Endothelial cell of umbilical vein (primary cell): ENCODE data around the gene MROH9. TPM values are rescaled to one million over a fixed set of nuclear protein-coding genes. Genes with fewer than 3 reads are reported as not detected.

Source experiments
- BruUV-seq: library from RNA; stranded (reverse); fragments of 400-500 nt; replicated peaks from 2 replicates; lab custom pipeline; 2021; lab: Mats Ljungman, UMichigan
- CTCF ChIA-PET: fragments of 300-600, 350-600 bp; sonication (Branson Sonifier 250); formaldehyde crosslinking; loops from one replicate; lab custom pipeline; 2021; ENCODE audit warnings: antibody characterized with exemption, inconsistent platforms; lab: Charles Lee
- POLR2A ChIA-PET: fragments of 300-600, 350-600 bp; sonication (Branson Sonifier 250); formaldehyde crosslinking; loops from one replicate; lab custom pipeline; 2021; ENCODE audit warnings: antibody characterized with exemption, inconsistent platforms; lab: Charles Lee
- DNase-seq: peaks from one replicate; pipeline ENCODE4 v3.0.0-alpha.2; 2011; ENCODE audit warnings: low read depth, low spot score
- FAIRE-seq: peaks from 2 replicates; lab custom pipeline; 2011; peaks lifted over from hg19 to GRCh38; lab: Jason Lieb, UNC
- H2AFZ ChIP-seq: 2 replicates; pipeline ENCODE4 v1.6.0; 2012; ENCODE audit warnings: low read depth, low read length, control low read depth, inconsistent platforms
- H3K27ac ChIP-seq: 2 replicates; pipeline ENCODE4 v1.5.1; 2011; ENCODE audit warnings: low read depth, mild to moderate bottlenecking, control low read depth, low read length, moderate library complexity; ENCODE audit not compliant: insufficient read depth
- H3K27me3 ChIP-seq, 2 experiments: 2 replicates each; pipeline versions ENCODE4 v1.6.0 to v1.6.1; 2011; ENCODE audit warnings: low read length in 2 of 2, mixed read lengths in 1 of 2; ENCODE audit not compliant: control insufficient read depth in 2 of 2, insufficient read depth in 2 of 2
- H3K36me3 ChIP-seq, 2 experiments: 2 replicates in 1 of 2; 3 replicates in 1 of 2; pipeline ENCODE4 v1.5.1; 2011; ENCODE audit warnings: low read length in 2 of 2, mild to moderate bottlenecking in 1 of 2, moderate library complexity in 1 of 2; ENCODE audit not compliant: control insufficient read depth in 2 of 2, insufficient read depth in 2 of 2; ENCODE audit errors: extremely low read depth in 1 of 2
- H3K4me1 ChIP-seq: 3 replicates; pipeline ENCODE4 v1.5.1; 2011; ENCODE audit warnings: mild to moderate bottlenecking, low read length; ENCODE audit not compliant: control insufficient read depth, insufficient read depth; ENCODE audit errors: extremely low read depth
- H3K4me2 ChIP-seq: 2 replicates; pipeline ENCODE4 v1.6.1; 2011; ENCODE audit warnings: low read length, control low read depth, mixed read lengths; ENCODE audit not compliant: insufficient read depth
- H3K4me3 ChIP-seq, 3 experiments: fragments of 200-600 bp in 1 of 3; sonication (generic), shearing (Covaris generic) in 1 of 3; replicated peaks in 1 of 3; 2 replicates each; pipeline ENCODE4 v1.5.1; 2011 to 2016; ENCODE audit warnings: control low read depth in 3 of 3, low read length in 3 of 3, mild to moderate bottlenecking in 2 of 3, inconsistent platforms in 1 of 3, low read depth in 1 of 3, moderate library complexity in 1 of 3; ENCODE audit not compliant: insufficient read depth in 1 of 3
- H3K79me2 ChIP-seq: 2 replicates; pipeline ENCODE4 v1.6.0; 2012; ENCODE audit warnings: low read length, inconsistent platforms; ENCODE audit not compliant: control insufficient read depth, insufficient read depth
- H3K9ac ChIP-seq: replicated peaks from 2 replicates; pipeline ENCODE3; 2011; ENCODE audit warnings: low read length, control low read depth; ENCODE audit not compliant: insufficient read depth; ENCODE audit errors: extremely low read depth
- H3K9me1 ChIP-seq: replicated peaks from 3 replicates; pipeline ENCODE4 v1.6.0; 2011; ENCODE audit warnings: mild to moderate bottlenecking, low read length; ENCODE audit not compliant: control insufficient read depth, insufficient read depth; ENCODE audit errors: extremely low read depth
- H3K9me3 ChIP-seq: replicated peaks from 2 replicates; pipeline ENCODE4 v1.5.1; 2012; ENCODE audit warnings: low read length, inconsistent platforms; ENCODE audit not compliant: control insufficient read depth, insufficient read depth
- H4K20me1 ChIP-seq: replicated peaks from 2 replicates; pipeline ENCODE3; 2011; ENCODE audit warnings: mild to moderate bottlenecking, low read length; ENCODE audit not compliant: control insufficient read depth, insufficient read depth; ENCODE audit errors: extremely low read depth
- CTCF ChIP-seq, 2 donors: IDR thresholded peaks; 1 replicate in 1 of 2; 2 replicates in 1 of 2; pipeline ENCODE4 v1.5.1; 2011; ENCODE audit warnings: low read length in 2 of 2, mild to moderate bottlenecking in 2 of 2, moderate library complexity in 2 of 2, control low read depth in 1 of 2, inconsistent platforms in 1 of 2, low read depth in 1 of 2; ENCODE audit not compliant: insufficient read depth in 1 of 2; ENCODE audit errors: extremely low read depth in 1 of 2
- EZH2 ChIP-seq: IDR thresholded peaks from 2 replicates; pipeline ENCODE4 v1.6.1; 2012; ENCODE audit warnings: borderline replicate concordance, low read depth, mild to moderate bottlenecking, moderate library complexity, low read length, inconsistent platforms; ENCODE audit not compliant: severe bottlenecking
- FOS ChIP-seq: IDR thresholded peaks from 2 replicates; pipeline ENCODE4 v1.6.1; 2011; ENCODE audit warnings: mild to moderate bottlenecking, low read length, moderate library complexity, borderline replicate concordance; ENCODE audit not compliant: insufficient read depth
- GATA2 ChIP-seq: IDR thresholded peaks from 2 replicates; pipeline ENCODE4 v1.7.0; 2011; ENCODE audit warnings: low read depth, mild to moderate bottlenecking, moderate library complexity, mixed read lengths, low read length; ENCODE audit not compliant: insufficient read length, insufficient read depth
- JUN ChIP-seq: IDR thresholded peaks from 2 replicates; pipeline ENCODE4 v1.6.1; 2011; ENCODE audit warnings: borderline replicate concordance, low read depth; ENCODE audit not compliant: insufficient read length, insufficient read depth
- MAX ChIP-seq: IDR thresholded peaks from 2 replicates; pipeline ENCODE4 v1.6.1; 2011; ENCODE audit not compliant: insufficient read depth, insufficient read length
- MYC ChIP-seq: IDR thresholded peaks from one replicate; pipeline ENCODE4 v1.6.1; 2011; ENCODE audit warnings: mild to moderate bottlenecking, low read depth, low read length
- POLR2A ChIP-seq: IDR thresholded peaks from 2 replicates; pipeline ENCODE4 v1.6.1; 2012; ENCODE audit warnings: low read depth, mild to moderate bottlenecking, control low read depth, low read length
- POLR2AphosphoS5 ChIP-seq: IDR thresholded peaks from 2 replicates; pipeline ENCODE4 v1.6.1; 2012; ENCODE audit warnings: low read depth, mild to moderate bottlenecking, control low read depth, low read length, moderate library complexity; ENCODE audit not compliant: insufficient read depth
- dilution Hi-C: fragments of 300-500 bp; cut with MboI; formaldehyde crosslinking; loops from one replicate; pipeline ENCODE4 v1.15.0; 2019; ENCODE audit warnings: low sequenced_read_pairs; ENCODE audit not compliant: extremely low pct_ligation_motif_present
- intact Hi-C: fragments of 100-400 bp; cut with micrococcal nuclease; formaldehyde crosslinking; loops from one replicate; pipeline ENCODE4 v1.10.0; 2022
- polyA plus RNA-seq, 4 experiments: library from polyadenylated mRNA; depleted of rRNA in 3 of 4; stranded (reverse) in 3 of 4; unstranded in 1 of 4; fragments of >200 nt; gene quantifications; 2 replicates each; pipeline versions ENCODE4 v1.2.1 to v1.2.3, GENCODE V29; 2011 to 2012; ENCODE audit warnings: missing spikeins in 1 of 4
- total RNA-seq: library from RNA; stranded (reverse); gene quantifications from 2 replicates; pipeline ENCODE4 v1.2.3, GENCODE V29; 2021

The MROH9 gene
- total and polyA plus RNA-seq, 2 donors (not counting 3 experiments of a cell fraction or from before 2014, with no cell fraction given): not detected

- Histone ChIP-seq H3K36me3 (no peaks in the 10 kb centered on the region), H3K9me1 (no peaks in the 10 kb centered on the region), H4K20me1 (no peaks in the 10 kb centered on the region), H3K4me2 (no peak overlapping the region), H2AFZ (no peak overlapping the region), H3K9me3 (no peaks in the 10 kb centered on the region), H3K27ac (no peak overlapping the region), H3K79me2 (no peaks in the 10 kb centered on the region), H3K4me3 (no peak overlapping the region), H3K9ac (no peak overlapping the region), H3K4me1 (no peaks in the 10 kb centered on the region), H3K27me3 (no peaks in the 10 kb centered on the region)
- DNase-seq (no peak), FAIRE-seq (no peak)
- intact Hi-C loops: no loop called here
- TF ChIP-seq POLR2A: no peak
- no peak for TF ChIP-seq CTCF (IDR thresholded peaks at IDR 0.05; ENCODE audit: extremely low read depth in 1 of 2, insufficient read depth in 1 of 2, low read depth in 1 of 2, low read length in 2 of 2)
- TF ChIP-seq MAX: no peak
- TF ChIP-seq EZH2: no peak
- no peak for TF ChIP-seq FOS
- TF ChIP-seq JUN: no peak
- no peak for TF ChIP-seq GATA2
- TF ChIP-seq MYC: no peak
- no peak for TF ChIP-seq POLR2AphosphoS5
- dilution Hi-C loops: no loop called here
- POLR2A ChIA-PET: no interaction called here
- BruUV-seq: no TSS peak
- CTCF ChIA-PET: no interaction called here
These were observed 172.1 kb downstream of the MROH9 start for GRCh38 chr1:171107262-171107940.
